Dendritic cell treated with granulocyte-macrophage colony-stimulating factor and Interleukin-4, amounts not matched to agents 40 ng/mL and 50 ng/mL, for 4 days (primary cell): ENCODE results near the gene IFITM10.

Source experiments
- H3K27ac Mint-ChIP-seq: one replicate; pipeline ENCODE4 v1.8.0; 2022; ENCODE audit warnings: mild to moderate bottlenecking, mixed read lengths
- H3K27me3 Mint-ChIP-seq: one replicate; pipeline ENCODE4 v1.8.0; 2022; ENCODE audit warnings: mild to moderate bottlenecking, mixed read lengths
- H3K36me3 Mint-ChIP-seq: one replicate; pipeline ENCODE4 v1.8.0; 2022; ENCODE audit warnings: low read depth, mixed read lengths
- H3K4me1 Mint-ChIP-seq: one replicate; pipeline ENCODE4 v1.8.0; 2022; ENCODE audit warnings: low read depth, mixed read lengths
- H3K4me3 Mint-ChIP-seq: one replicate; pipeline ENCODE4 v1.8.0; 2022; ENCODE audit warnings: mild to moderate bottlenecking, moderate library complexity, mixed read lengths
- H3K9me3 Mint-ChIP-seq: one replicate; pipeline ENCODE4 v1.8.0; 2022; ENCODE audit warnings: mixed read lengths
- intact Hi-C: fragments of 100-400 bp; cut with micrococcal nuclease; formaldehyde crosslinking; loops from one replicate; pipeline ENCODE4 v1.15.0; 2022

The IFITM10 gene

GRCh38 chr11:1762537-1763302 is 12.3 kb upstream of the IFITM10 start:
- H3K36me3 Mint-ChIP-seq, result peaks cover 54% of the 10 kb centered on the region
- H3K4me3 Mint-ChIP-seq, result peak overlapping the region; percentile 84
- H3K9me3 Mint-ChIP-seq, result no peaks in the 10 kb centered on the region
- H3K27me3 Mint-ChIP-seq, result no peaks in the 10 kb centered on the region
- peaks cover 58% of the 10 kb centered on the region for H3K4me1 Mint-ChIP-seq
- H3K27ac Mint-ChIP-seq, result peak overlapping the region; percentile 96
- intact Hi-C loops, result loop anchor here (5.0 kb wide), 1 partner anchor 505 kb away; no protein-coding TSS in a partner anchor

GRCh38 chr11:1761857-1762536 is 11.6 kb upstream of the IFITM10 start:
- no peaks in the 10 kb centered on the region for H3K9me3 Mint-ChIP-seq
- peaks cover 61% of the 10 kb centered on the region for H3K36me3 Mint-ChIP-seq
- peak overlapping the region; percentile 96 for H3K27ac Mint-ChIP-seq
- H3K4me1 Mint-ChIP-seq, result peaks cover 64% of the 10 kb centered on the region
- intact Hi-C loops, result loop anchor here (5.0 kb wide), 1 partner anchor 505 kb away; no protein-coding TSS in a partner anchor
- H3K27me3 Mint-ChIP-seq, result no peaks in the 10 kb centered on the region
- peak overlapping the region; percentile 84 for H3K4me3 Mint-ChIP-seq

- Mint-ChIP-seq H3K27me3 (no peaks in the 10 kb centered on the region), H3K4me1 (peaks cover 71% of the 10 kb centered on the region), H3K4me3 (peak overlapping the region; percentile 84), H3K9me3 (no peaks in the 10 kb centered on the region), H3K27ac (peak overlapping the region; percentile 96), H3K36me3 (peaks cover 68% of the 10 kb centered on the region)
- intact Hi-C loops, result loop anchor here (5.0 kb wide), 1 partner anchor 506 kb away; no protein-coding TSS in a partner anchor
Measured at GRCh38 chr11:1761110-1761856, 10.9 kb upstream of the IFITM10 start.

GRCh38 chr11:1760351-1761109 is 10.1 kb upstream of the IFITM10 start:
- H3K9me3 Mint-ChIP-seq, result no peaks in the 10 kb centered on the region
- H3K4me3 Mint-ChIP-seq, result peak overlapping the region; percentile 84
- peaks cover 79% of the 10 kb centered on the region for H3K4me1 Mint-ChIP-seq
- intact Hi-C loops, result loop anchor here (5.0 kb wide), 1 partner anchor 507 kb away; no protein-coding TSS in a partner anchor
- H3K27ac Mint-ChIP-seq, result peak overlapping the region; percentile 96
- H3K27me3 Mint-ChIP-seq, result no peaks in the 10 kb centered on the region
- H3K36me3 Mint-ChIP-seq, result peaks cover 76% of the 10 kb centered on the region

GRCh38 chr11:1759851-1760220 is 9.4 kb upstream of the IFITM10 start:
- Mint-ChIP-seq H3K36me3 (peaks cover 83% of the 10 kb centered on the region), H3K27ac (peak overlapping the region; percentile 96), H3K4me1 (peaks cover 86% of the 10 kb centered on the region), H3K9me3 (no peaks in the 10 kb centered on the region), H3K27me3 (peaks cover under 1% of the 10 kb centered on the region), H3K4me3 (peak overlapping the region; percentile 84)
- intact Hi-C loops, result loop anchor here (5.0 kb wide), 1 partner anchor 507 kb away; no protein-coding TSS in a partner anchor

GRCh38 chr11:1759151-1759850 is 8.9 kb upstream of the IFITM10 start:
- Mint-ChIP-seq H3K27me3 (peaks cover 3% of the 10 kb centered on the region), H3K4me3 (peak overlapping the region; percentile 84), H3K4me1 (peaks cover 88% of the 10 kb centered on the region), H3K36me3 (peaks cover 88% of the 10 kb centered on the region), H3K27ac (peak overlapping the region; percentile 96), H3K9me3 (no peaks in the 10 kb centered on the region)
- intact Hi-C loops, result no loop called here

- Mint-ChIP-seq H3K27me3 (peaks cover 3% of the 10 kb centered on the region), H3K27ac (peak overlapping the region; percentile 70), H3K4me1 (peaks cover 89% of the 10 kb centered on the region), H3K36me3 (peaks cover 94% of the 10 kb centered on the region), H3K4me3 (peak overlapping the region; percentile 84), H3K9me3 (no peaks in the 10 kb centered on the region)
- intact Hi-C loops, result no loop called here
Measured at GRCh38 chr11:1758611-1759150, 8.3 kb upstream of the IFITM10 start.

- peak overlapping the region; percentile 84 for H3K4me3 Mint-ChIP-seq
- H3K4me1 Mint-ChIP-seq, result peaks cover 95% of the 10 kb centered on the region
- intact Hi-C loops, result no loop called here
- H3K9me3 Mint-ChIP-seq, result no peaks in the 10 kb centered on the region
- H3K36me3 Mint-ChIP-seq, result peaks cover 100% of the 10 kb centered on the region
- H3K27ac Mint-ChIP-seq, result peak overlapping the region; percentile 71
- H3K27me3 Mint-ChIP-seq, result peaks cover 4% of the 10 kb centered on the region
Measured at GRCh38 chr11:1757861-1758610, 7.6 kb upstream of the IFITM10 start.

GRCh38 chr11:1756791-1757771 is 6.7 kb upstream of the IFITM10 start:
- Mint-ChIP-seq H3K27ac (peak overlapping the region; percentile 71), H3K27me3 (peaks cover 8% of the 10 kb centered on the region), H3K36me3 (peaks cover 100% of the 10 kb centered on the region), H3K9me3 (no peaks in the 10 kb centered on the region), H3K4me3 (peak overlapping the region; percentile 84), H3K4me1 (peaks cover 95% of the 10 kb centered on the region)
- intact Hi-C loops, result no loop called here

- intact Hi-C loops, result no loop called here
- H3K4me3 Mint-ChIP-seq, result no peak overlapping the region
- H3K4me1 Mint-ChIP-seq, result peaks cover 95% of the 10 kb centered on the region
- peaks cover 12% of the 10 kb centered on the region for H3K27me3 Mint-ChIP-seq
- peaks cover 99% of the 10 kb centered on the region for H3K36me3 Mint-ChIP-seq
- H3K27ac Mint-ChIP-seq, result peak overlapping the region; percentile 45
- no peaks in the 10 kb centered on the region for H3K9me3 Mint-ChIP-seq
Measured at GRCh38 chr11:1755692-1756561, 5.5 kb upstream of the IFITM10 start.

- H3K4me3 Mint-ChIP-seq, result no peak overlapping the region
- H3K9me3 Mint-ChIP-seq, result no peaks in the 10 kb centered on the region
- H3K36me3 Mint-ChIP-seq, result peaks cover 92% of the 10 kb centered on the region
- H3K27me3 Mint-ChIP-seq, result peaks cover 16% of the 10 kb centered on the region
- peak overlapping the region; percentile 45 for H3K27ac Mint-ChIP-seq
- intact Hi-C loops, result no loop called here
- H3K4me1 Mint-ChIP-seq, result peaks cover 94% of the 10 kb centered on the region
Measured at GRCh38 chr11:1755344-1755691, 4.9 kb upstream of the IFITM10 start.
